ENCODE results near the gene ERRFI1.
"Not testable (repeated sequence)": the region's sequence is repeated elsewhere in the genome, so short reads cannot be mapped to it uniquely, and the experiment has no call there.

ERRFI1 gene

GRCh38 chr1:7963841-7964240, 62.3 kb downstream of the ERRFI1 start:
- not testable (repeated sequence) for DNase-seq

DNA sequence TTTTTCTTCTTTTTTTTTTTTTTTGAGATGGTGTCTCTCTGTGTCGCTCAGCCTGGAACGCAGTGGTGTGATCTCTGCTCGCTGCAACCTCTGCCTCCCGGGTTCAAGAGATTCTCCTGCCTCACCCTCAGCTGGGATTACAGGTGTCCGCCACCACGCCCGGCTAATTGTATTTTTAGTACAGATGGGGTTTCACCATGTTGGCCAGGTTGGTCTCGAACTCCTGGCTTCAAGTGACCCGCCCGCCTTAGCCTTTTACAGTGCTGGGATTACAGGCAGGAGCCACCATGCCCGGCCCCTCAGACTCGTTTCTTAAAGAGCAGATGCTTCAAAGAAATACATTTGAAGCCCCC, 62.8 kb downstream of the ERRFI1 start:
- DNase-seq: not testable (repeated sequence)

DNA sequence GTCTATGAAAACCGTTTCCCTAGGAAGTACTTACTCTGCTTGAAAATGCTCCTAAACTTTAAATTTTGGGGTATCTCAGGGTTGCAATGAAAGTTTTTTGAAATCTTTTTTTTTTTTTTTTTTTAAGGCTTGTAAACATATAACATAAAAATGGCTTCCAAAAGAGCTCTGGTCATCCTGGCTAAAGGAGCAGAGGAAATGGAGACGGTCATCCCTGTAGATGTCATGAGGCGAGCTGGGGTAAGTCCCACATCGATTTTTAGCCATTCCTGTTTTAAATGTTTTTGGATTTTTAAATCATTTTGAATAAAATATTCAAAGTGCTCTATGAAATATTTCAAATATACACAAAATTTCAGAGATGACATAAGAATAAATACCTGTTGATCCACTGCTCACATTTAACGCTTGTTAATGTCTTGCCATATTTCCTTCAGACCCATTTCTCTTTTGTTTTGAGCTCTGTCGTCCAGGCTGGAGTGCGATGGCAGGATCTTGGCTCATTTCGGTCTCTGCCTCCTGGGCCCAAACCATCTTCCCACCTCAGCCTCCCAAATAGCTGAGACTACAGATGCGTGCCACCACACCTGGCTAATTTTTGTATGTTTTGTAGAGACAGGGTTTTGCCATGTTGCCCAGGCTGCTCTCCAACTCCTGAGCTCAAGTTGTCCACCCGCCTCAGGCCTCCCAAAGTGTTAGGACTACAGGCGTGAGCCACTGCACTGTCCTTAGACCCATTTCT, 63.3 kb downstream of the ERRFI1 start:
- no peak for DNase-seq

- no peak for DNase-seq
Observed at GRCh38 chr1:7962014-7962335, 64.1 kb downstream of the ERRFI1 start.
